Stomach smooth muscle (tissue), 2 donors: ENCODE data around the gene RPS25.

Source experiments
- H3K27ac ChIP-seq: one replicate; pipeline ENCODE4 v1.7.0; 2013; ENCODE audit warnings: mild to moderate bottlenecking, low read length, inconsistent platforms
- H3K27me3 ChIP-seq, 2 donors: one replicate each; pipeline ENCODE4 v1.7.0; 2013; ENCODE audit warnings: low read length in 2 of 2; ENCODE audit not compliant: insufficient read depth in 2 of 2, control insufficient read depth in 1 of 2
- H3K36me3 ChIP-seq, 2 donors: one replicate each; pipeline ENCODE4 v1.7.0; 2013; ENCODE audit warnings: low read length in 2 of 2; ENCODE audit not compliant: control insufficient read depth in 2 of 2, insufficient read depth in 2 of 2
- H3K4me1 ChIP-seq: one replicate; pipeline ENCODE4 v1.7.0; 2013; ENCODE audit warnings: low read length; ENCODE audit not compliant: control insufficient read depth, insufficient read depth
- H3K4me3 ChIP-seq, 2 donors: one replicate each; pipeline ENCODE4 v1.7.0; 2013; ENCODE audit warnings: low read length in 2 of 2
- H3K9ac ChIP-seq, 2 donors: one replicate each; pipeline ENCODE4 v1.7.0; 2013; ENCODE audit warnings: low read length in 2 of 2, mild to moderate bottlenecking in 1 of 2
- H3K9me3 ChIP-seq, 2 donors: one replicate each; pipeline ENCODE4 v1.7.0; 2013; ENCODE audit warnings: low read length in 2 of 2; ENCODE audit not compliant: control insufficient read depth in 2 of 2
- donor health status: healthy.
- donor health status: Pancreatic carcinoma.

Gene RPS25

DNA sequence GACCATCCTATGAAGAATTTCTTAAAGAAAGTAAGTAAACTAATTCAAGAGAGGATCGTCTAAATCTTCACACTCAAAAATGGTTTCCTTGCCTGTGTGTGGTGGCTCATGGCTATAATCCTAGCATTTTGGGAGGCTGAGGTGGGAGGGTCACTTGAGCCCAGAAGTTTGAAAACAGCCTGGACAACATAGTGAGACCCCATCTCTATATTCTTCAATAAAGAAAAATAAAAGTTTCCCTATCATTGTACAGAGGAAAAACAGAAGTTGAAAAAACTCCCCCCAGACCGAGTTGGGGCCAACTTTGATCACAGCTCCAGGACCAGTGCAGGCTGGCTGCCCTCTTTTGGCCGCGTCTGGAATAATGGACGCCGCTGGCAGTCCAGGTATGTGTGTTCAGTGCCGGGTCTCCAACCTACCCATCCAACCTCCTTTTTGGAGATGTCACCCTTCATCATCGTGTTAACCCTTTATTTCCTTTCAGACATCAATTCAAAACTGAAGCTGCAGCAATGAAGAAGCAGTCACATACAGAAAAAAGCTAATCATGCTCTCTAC is 3.0 kb downstream of the RPS25 start:
- Histone ChIP-seq H3K4me3 (no peak overlapping the region), H3K27me3 (no peaks in the 10 kb centered on the region), H3K36me3 (peaks cover 34 to 49% of the 10 kb centered on the region in 2 donors)

DNA sequence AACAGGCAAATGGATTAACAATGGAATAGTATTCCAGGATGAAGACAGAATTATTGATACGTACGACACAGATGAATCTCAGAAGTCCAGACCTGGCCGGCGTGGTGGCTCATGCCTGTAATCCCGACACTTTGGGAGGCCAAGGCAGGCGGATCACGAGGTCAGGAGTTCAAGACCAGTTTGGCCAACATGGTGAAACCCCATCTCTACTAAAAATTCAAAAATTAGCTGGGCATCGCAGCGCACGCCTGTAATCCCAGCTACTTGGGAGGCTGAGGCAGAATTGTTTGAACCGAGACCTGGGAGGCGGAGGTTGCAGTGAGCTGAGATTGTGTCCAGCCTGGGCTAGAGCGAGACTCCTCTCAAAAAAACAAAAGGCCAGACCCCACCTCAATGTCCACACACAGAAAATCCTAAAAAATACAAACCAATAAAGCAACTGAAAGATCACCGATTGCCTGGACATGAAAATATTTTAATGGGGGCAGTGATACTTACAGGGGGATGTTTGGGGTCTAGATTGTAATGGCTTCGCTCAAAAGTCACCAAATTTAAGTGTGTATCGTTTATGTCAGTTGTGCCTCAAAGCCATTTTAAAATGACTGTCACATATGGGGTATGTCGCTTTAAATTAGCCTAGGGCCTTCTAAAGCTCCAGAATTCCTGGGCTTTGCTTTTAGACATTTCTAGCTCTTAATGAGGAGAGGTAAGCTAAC is 3.8 kb downstream of the RPS25 start:
- no peak overlapping the region for H3K9ac ChIP-seq
- H3K36me3 ChIP-seq: peaks cover 40 to 49% of the 10 kb centered on the region in 2 donors
- H3K27me3 ChIP-seq: no peaks in the 10 kb centered on the region
- no peaks in the 10 kb centered on the region for H3K9me3 ChIP-seq
- no peak overlapping the region for H3K4me3 ChIP-seq
- H3K27ac ChIP-seq: no peak overlapping the region
- H3K4me1 ChIP-seq: peaks cover 17% of the 10 kb centered on the region

More for the DNA sequence above, 3.0 kb downstream of the RPS25 start:
- peaks cover 24% of the 10 kb centered on the region for H3K4me1 ChIP-seq
- H3K9ac ChIP-seq: no peak overlapping the region
- no peak overlapping the region for H3K27ac ChIP-seq
- no peaks in the 10 kb centered on the region for H3K9me3 ChIP-seq

GRCh38 chr11:119012629-119013170 is 5.4 kb downstream of the RPS25 start:
- Histone ChIP-seq H3K9me3 (no peaks in the 10 kb centered on the region), H3K4me3 (no peak overlapping the region), H3K27ac (no peak overlapping the region), H3K27me3 (no peaks in the 10 kb centered on the region), H3K36me3 (peaks cover 42 to 49% of the 10 kb centered on the region in 2 donors), H3K9ac (no peak overlapping the region), H3K4me1 (peaks cover 17% of the 10 kb centered on the region)

GRCh38 chr11:119011476-119012053 is 6.6 kb downstream of the RPS25 start:
- Histone ChIP-seq H3K4me3 (no peak overlapping the region), H3K9me3 (no peaks in the 10 kb centered on the region), H3K4me1 (peaks cover 6% of the 10 kb centered on the region), H3K27me3 (no peaks in the 10 kb centered on the region), H3K27ac (no peak overlapping the region), H3K9ac (no peak overlapping the region), H3K36me3 (peaks cover 45 to 51% of the 10 kb centered on the region in 2 donors)

DNA sequence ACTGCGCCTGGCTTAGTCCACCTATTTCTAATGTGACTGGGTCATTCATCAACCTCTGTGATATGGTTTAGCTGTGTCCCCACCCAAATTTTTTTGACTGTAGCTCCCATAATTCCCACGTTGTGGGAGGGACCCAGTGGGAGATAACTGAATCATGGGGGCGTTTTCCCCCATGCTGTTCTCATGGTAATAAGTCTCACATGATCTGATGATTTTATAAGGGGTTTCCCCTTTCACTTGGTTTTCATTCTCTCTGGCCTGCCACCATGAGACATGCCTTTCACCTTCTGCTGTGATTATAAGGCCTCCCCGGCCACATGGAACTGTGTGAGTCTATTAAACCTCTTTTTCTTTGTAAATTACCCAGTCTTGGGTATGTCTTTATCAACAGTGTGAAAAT is 11.5 kb downstream of the RPS25 start:
- H3K9me3 ChIP-seq: no peaks in the 10 kb centered on the region
- no peak overlapping the region for H3K4me3 ChIP-seq
- H3K4me1 ChIP-seq: no peaks in the 10 kb centered on the region
- no peak overlapping the region for H3K27ac ChIP-seq
- no peaks in the 10 kb centered on the region for H3K27me3 ChIP-seq
- peaks cover 15 to 23% of the 10 kb centered on the region in 2 donors for H3K36me3 ChIP-seq
- no peak overlapping the region for H3K9ac ChIP-seq

DNA sequence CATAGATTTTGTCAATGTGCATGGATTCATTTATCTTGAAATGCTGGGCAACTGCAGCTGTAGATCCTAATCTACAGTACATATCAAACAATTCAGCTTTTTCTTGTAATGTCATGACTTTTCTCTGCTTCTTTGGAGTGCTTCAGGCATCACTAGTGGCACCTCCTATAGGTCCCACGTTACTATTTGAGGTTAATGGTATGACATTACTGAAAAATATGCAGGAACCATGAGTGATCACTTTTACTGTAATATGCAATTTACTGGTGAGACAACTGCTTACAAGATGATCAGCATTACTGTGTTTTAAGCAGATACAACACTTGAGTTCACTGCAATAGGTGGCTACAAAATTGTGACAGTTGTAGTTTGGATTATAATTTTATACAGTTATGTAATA is 17.2 kb downstream of the RPS25 start:
- no peak overlapping the region for H3K4me3 ChIP-seq
- no peak overlapping the region for H3K9ac ChIP-seq
- no peaks in the 10 kb centered on the region for H3K27me3 ChIP-seq
- no peak overlapping the region for H3K27ac ChIP-seq
- no peaks in the 10 kb centered on the region for H3K9me3 ChIP-seq
- peaks cover 5 to 7% of the 10 kb centered on the region in 2 donors for H3K36me3 ChIP-seq
- peaks cover 26% of the 10 kb centered on the region for H3K4me1 ChIP-seq

- Histone ChIP-seq H3K27ac (peak overlapping the region; percentile 87), H3K9me3 (no peaks in the 10 kb centered on the region), H3K4me3 (peak overlapping the region; percentile 96 to 99), H3K27me3 (no peaks in the 10 kb centered on the region), H3K36me3 (peaks cover 5 to 7% of the 10 kb centered on the region in 2 donors), H3K4me1 (peaks cover 26% of the 10 kb centered on the region), H3K9ac (peak overlapping the region; percentile 88 to 89)
Observed at GRCh38 chr11:118998822-118999221, 19.3 kb downstream of the RPS25 start.

- Histone ChIP-seq H3K9ac (peak overlapping the region; percentile 88 to 89), H3K27me3 (no peaks in the 10 kb centered on the region), H3K36me3 (peaks cover 5 to 7% of the 10 kb centered on the region in 2 donors)
Observed at GRCh38 chr11:118998388-118998717, 19.8 kb downstream of the RPS25 start.

DNA sequence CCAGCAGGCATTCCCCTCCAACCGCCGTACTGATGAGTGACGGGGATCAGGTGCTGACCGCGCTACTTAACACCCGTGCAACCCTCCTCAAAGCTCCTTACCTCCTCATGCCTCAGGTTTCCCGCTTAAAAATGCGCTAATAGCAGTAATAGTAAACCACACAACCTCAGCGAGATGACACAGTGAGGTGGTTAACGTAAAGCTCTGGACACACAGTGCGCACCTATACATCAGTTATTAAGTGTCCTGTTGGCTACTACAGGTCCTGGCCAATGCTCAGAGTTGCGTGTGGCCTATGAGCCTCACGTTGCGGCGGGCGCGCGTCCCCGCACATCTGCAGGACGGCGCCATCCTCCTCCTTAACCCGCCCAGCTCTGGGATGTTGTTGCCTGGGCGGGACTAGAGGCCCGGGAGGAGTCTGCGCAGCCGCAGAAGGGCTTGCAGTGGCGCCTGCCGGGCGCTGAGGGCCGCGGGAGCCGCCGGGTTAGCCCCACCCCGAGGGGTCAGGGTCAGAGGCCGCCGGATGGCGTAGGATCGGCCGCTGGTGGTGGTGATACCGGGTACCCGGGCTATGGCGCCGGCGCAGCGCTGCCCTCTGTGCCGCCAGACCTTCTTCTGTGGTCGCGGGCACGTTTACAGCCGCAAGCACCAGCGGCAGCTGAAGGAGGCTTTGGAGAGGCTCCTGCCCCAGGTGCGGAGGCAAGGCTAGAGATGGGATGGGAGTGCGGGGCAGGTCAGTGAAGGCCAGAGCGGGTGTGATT is 20.3 kb downstream of the RPS25 start, which contains the start of gene CENATAC:
CENATAC (plus strand) TSS at position 512 of the 761 bp plus-strand sequence; CDS start at position 572, 60 bp downstream.
- peaks cover 26% of the 10 kb centered on the region for H3K4me1 ChIP-seq
- peak within 1 kb of the TSS; percentile 88 to 89 for H3K9ac ChIP-seq
- H3K27ac ChIP-seq: peak within 1 kb of the TSS; percentile 87
- peak within 1 kb of the TSS; percentile 96 to 99 for H3K4me3 ChIP-seq
- H3K9me3 ChIP-seq: no peaks in the 10 kb centered on the region
- peaks cover 2 to 3% of the 10 kb centered on the region in 2 donors for H3K36me3 ChIP-seq
- no peaks in the 10 kb centered on the region for H3K27me3 ChIP-seq

More at GRCh38 chr11:118998388-118998717, 19.8 kb downstream of the RPS25 start:
- peaks cover 26% of the 10 kb centered on the region for H3K4me1 ChIP-seq
- peak overlapping the region; percentile 96 to 99 for H3K4me3 ChIP-seq
- peak overlapping the region; percentile 87 for H3K27ac ChIP-seq
- no peaks in the 10 kb centered on the region for H3K9me3 ChIP-seq

DNA sequence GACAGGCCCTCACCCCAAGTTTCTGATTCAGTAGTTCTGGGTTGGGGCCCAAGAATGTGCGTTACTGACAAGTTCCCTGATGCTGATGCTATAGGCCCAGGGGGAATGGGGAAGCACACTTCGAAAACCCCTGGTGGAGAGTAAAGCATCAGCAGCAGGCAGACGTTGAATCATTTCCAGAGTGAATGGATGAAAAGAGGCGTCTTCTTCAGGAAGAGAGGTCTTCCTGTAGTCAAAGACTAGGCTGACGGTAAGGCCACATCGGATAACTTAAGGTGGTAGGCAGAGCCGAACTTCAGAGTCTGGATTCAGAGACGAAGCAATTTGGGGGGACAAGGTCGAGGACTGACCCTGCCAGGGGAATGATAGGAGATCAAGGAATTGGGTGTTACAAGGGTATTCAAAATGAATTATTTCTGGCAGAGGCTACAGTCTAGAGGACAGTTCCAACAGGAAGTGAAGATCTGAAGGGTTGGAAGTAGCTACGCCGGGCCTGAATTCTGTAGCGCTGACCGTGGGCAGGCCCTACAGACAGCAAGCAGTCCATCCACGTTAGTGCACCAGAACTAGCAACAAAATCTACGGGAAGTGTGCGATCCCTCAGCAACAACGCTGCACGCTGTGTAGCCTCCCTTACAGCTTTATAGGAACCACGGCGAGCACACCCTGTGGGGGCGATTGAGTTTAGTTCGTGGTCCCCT is 21.1 kb downstream of the RPS25 start:
- Histone ChIP-seq H3K9me3 (no peaks in the 10 kb centered on the region), H3K4me3 (peak overlapping the region; percentile 96 to 99), H3K4me1 (peaks cover 26% of the 10 kb centered on the region), H3K36me3 (peaks cover 2 to 3% of the 10 kb centered on the region in 2 donors), H3K9ac (peak overlapping the region; percentile 85 to 88), H3K27ac (peak overlapping the region; percentile 87), H3K27me3 (no peaks in the 10 kb centered on the region)
